ENCODE measurements around the gene DYNC2LI1.
"Not testable (repeated sequence)": the region's sequence is repeated elsewhere in the genome, so short reads cannot be mapped to it uniquely, and the experiment has no call there.

Gene DYNC2LI1

GRCh38 chr2:43773876-43774613 is at the start of gene DYNC2LI1:
DYNC2LI1 (plus strand) TSS chr2:43774039; CDS start chr2:43774139, 100 bp downstream.
- intact Hi-C loops (cut with DNase I), result loop anchor here (10.0 kb wide), 1 partner anchor 139 kb away; the partner anchor contains the start of gene PLEKHH2
- peak; percentile 82 to 99 (median 89) for DNase-seq

- intact Hi-C loops (cut with DNase I), result no loop called here
Observed at GRCh38 chr2:43724728-43725526, 48.9 kb upstream of the DYNC2LI1 start.

GRCh38 chr2:43725711-43726246 is 48.1 kb upstream of the DYNC2LI1 start:
- intact Hi-C loops (cut with DNase I), result no loop called here
- no peak for DNase-seq

More at GRCh38 chr2:43724728-43725526, 48.9 kb upstream of the DYNC2LI1 start:
- DNase-seq, result no peak

- intact Hi-C loops (cut with DNase I), result not testable (repeated sequence)
- peak in 1 of 10 donors; percentile 46 for DNase-seq
Observed at GRCh38 chr2:43726961-43727633, 46.7 kb upstream of the DYNC2LI1 start.

GRCh38 chr2:43727634-43728014 is 46.2 kb upstream of the DYNC2LI1 start:
- no peak for DNase-seq
- intact Hi-C loops (cut with DNase I), result no loop called here

- intact Hi-C loops (cut with DNase I), result no loop called here
Observed at GRCh38 chr2:43729491-43730174, 44.2 kb upstream of the DYNC2LI1 start.

GRCh38 chr2:43731211-43731610 is 42.6 kb upstream of the DYNC2LI1 start:
- intact Hi-C loops (cut with DNase I), result no loop called here
- no peak for DNase-seq

More at GRCh38 chr2:43729491-43730174, 44.2 kb upstream of the DYNC2LI1 start:
- DNase-seq, result no peak

- DNase-seq, result no peak
- intact Hi-C loops (cut with DNase I), result no loop called here
Observed at GRCh38 chr2:43736637-43737036, 37.2 kb upstream of the DYNC2LI1 start.

GRCh38 chr2:43737097-43737854 is 36.6 kb upstream of the DYNC2LI1 start:
- no peak for DNase-seq
- intact Hi-C loops (cut with DNase I), result no loop called here

GRCh38 chr2:43737855-43738254 is 36.0 kb upstream of the DYNC2LI1 start:
- intact Hi-C loops (cut with DNase I), result no loop called here
- no peak for DNase-seq

- no peak for DNase-seq
- intact Hi-C loops (cut with DNase I), result no loop called here
Observed at GRCh38 chr2:43738257-43738656, 35.6 kb upstream of the DYNC2LI1 start.

GRCh38 chr2:43743706-43744105 is 30.1 kb upstream of the DYNC2LI1 start:
- intact Hi-C loops (cut with DNase I), result no loop called here

GRCh38 chr2:43745457-43745856 is 28.4 kb upstream of the DYNC2LI1 start:
- intact Hi-C loops (cut with DNase I), result no loop called here
- no peak for DNase-seq

More at GRCh38 chr2:43743706-43744105, 30.1 kb upstream of the DYNC2LI1 start:
- DNase-seq, result no peak

- no peak for DNase-seq
- intact Hi-C loops (cut with DNase I), result no loop called here
Observed at GRCh38 chr2:43748333-43748732, 25.5 kb upstream of the DYNC2LI1 start.

GRCh38 chr2:43749583-43749982 is 24.3 kb upstream of the DYNC2LI1 start:
- no peak for DNase-seq

GRCh38 chr2:43751476-43751990 is 22.3 kb upstream of the DYNC2LI1 start:
- intact Hi-C loops (cut with DNase I), result no loop called here
- no peak for DNase-seq

More at GRCh38 chr2:43749583-43749982, 24.3 kb upstream of the DYNC2LI1 start:
- intact Hi-C loops (cut with DNase I), result no loop called here

GRCh38 chr2:43752302-43752701 is 21.5 kb upstream of the DYNC2LI1 start:
- intact Hi-C loops (cut with DNase I), result no loop called here
- no peak for DNase-seq

- intact Hi-C loops (cut with DNase I), result no loop called here
- peak in 2 of 10 donors; percentile 13 to 23 for DNase-seq
Observed at GRCh38 chr2:43754180-43754579, 19.7 kb upstream of the DYNC2LI1 start.

GRCh38 chr2:43758739-43759138 is 15.1 kb upstream of the DYNC2LI1 start:
- no peak for DNase-seq
- intact Hi-C loops (cut with DNase I), result no loop called here

All from posterior cingulate gyrus (tissue), 11 donors.